ENCODE results near the gene OS9.

- TF ChIP-seq CTCF (IDR thresholded peaks at IDR 0.05) (no peak), POLR2A (IDR thresholded peaks at IDR 0.05) (no peak)
Measured at GRCh38 chr12:57767305-57767698, 73.4 kb downstream of the OS9 start.

Data from body of pancreas (tissue), 4 donors.